GM18511 (cell line): ENCODE data around the gene BRD2.

Source experiments
- ATAC-seq: cut with Tn5 transposase; IDR thresholded peaks from one replicate; pipeline ENCODE4 v1.9.1; 2021; ENCODE audit warnings: mild to moderate bottlenecking, moderate library complexity; ENCODE audit not compliant: unreplicated experiment

Gene BRD2

DNA sequence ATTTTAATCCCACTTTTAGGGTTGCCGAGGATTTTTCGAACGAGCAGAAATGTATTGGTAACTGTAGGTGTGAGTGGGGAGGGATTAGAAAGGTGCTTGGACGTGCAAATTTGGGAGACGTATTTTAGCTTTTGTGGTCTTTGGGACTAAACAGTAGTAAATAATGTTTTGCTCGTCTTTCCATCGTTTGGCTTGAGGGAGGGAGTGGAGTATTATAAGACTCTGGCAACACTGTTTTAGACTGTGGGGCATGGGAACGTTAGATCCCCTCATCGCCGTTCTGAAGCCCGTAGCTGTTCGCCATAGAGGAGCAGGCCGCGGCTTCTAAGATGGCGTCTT is 2.8 kb downstream of the BRD2 start:
- no peak for ATAC-seq

DNA sequence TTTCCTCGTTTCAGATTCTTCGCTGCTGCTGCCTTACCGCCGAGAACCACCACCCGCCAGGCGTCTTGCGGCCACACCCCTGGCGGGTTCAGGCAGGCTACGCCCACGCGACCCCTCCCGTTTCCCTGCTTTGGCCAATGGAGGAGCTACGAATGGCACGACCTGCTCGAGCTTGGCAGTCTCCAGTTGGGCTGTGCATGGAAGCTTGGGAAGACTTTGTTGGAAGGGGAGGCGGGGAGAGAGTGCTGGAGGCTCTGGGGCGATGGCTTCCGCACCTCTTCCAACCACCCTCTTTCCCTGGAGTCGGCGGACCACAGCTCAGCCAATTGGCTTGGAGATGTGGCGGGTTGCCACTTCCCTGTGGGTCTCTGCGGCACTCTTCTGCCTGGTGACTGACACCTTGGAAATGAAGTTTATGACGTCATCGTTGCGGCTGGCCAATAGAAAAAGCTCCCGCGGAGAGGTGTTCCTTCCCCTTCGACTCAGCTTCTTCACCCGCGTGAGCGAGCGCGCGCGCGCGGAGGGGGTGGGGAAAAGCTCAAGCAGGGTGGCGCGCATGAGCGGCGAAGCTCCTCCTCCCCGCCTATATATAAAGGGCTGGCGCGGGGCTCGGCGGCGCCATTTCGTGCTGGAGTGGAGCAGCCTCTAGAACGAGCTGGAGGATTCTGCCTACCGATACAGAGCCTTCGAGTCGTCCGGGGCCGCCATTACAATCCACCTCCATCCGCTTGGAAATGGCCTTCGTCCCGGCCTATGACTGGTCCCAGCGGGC is 3.4 kb downstream of the BRD2 start:
- ATAC-seq: peak; percentile 51

DNA sequence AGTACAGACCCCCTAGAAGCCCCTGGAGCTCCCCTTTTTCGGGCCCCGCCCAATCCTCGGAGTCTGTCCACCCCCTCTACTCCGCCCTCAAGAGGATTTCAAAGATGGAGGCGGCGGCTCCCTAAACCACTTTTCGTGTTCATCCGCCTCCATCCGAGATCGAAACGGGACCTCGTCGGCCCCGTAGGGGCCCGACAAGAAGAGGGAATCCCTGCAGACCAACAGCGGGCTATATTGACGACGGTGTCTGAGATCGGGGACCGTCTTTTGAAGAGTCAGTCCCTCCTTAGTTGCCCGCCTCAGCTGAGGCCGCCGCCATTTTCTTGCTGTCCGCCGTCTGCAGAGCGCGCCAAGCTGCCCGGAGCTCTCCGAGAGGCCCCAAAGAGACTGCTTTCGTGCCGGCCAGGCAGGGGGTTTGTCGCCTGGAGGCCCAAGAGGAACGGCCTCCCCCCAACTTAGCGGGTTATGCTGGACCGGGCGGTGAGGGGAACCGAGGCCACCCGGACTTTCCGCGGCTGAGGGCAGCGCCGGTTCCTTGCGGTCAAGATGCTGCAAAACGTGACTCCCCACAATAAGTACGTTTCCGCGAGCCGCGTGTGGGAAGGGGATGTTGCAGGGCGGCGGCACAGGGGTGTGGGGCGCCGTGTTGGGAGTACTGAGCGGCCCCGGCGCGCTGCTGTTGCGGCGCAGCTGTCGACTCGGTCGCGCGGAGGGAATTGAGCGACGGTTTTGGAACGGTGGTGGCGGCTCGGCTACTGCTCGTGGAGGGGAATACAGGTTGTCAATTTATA is 4.2 kb downstream of the BRD2 start:
- ATAC-seq: no peak

DNA sequence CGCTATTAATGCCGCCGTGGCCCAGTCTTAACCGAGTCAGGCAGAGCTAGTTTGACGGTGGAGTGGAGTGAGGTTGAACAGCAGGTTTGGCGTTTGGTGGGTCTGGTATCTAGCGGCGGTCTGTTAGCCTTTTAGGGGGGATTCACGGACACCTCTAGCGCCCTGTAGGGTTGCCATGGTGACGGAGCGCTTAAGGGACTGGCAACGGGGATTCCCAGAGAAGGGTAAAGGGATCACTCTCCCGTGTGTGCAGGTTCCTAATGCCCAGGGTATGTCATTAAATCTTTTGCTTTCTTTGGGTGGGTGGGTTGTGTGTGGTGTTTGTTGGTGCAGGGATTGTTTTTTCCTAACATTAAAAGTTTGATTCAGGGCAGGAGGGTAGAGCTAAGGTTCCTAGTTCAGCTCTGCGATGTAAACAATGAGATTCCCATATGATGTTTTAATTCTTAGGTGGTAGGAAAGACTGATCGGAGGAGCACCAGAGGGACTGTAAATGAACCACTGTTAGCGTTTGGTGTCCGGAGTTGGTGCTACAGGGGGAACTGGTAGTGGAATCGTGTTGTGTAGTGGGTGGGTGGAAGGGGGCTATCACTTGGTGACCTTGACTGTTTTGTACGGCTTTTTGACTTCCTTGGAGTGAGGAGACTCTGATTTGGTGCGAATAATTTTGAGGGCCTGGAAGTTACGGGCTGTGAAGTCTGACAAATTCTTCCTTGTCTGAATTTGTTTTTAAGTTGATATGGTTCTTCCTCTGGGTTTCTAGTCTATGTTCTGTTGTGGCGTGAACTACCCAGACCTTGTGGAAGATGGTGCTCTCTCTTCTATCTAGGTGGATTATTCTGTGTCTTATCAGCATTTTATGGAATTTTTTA is 5.0 kb downstream of the BRD2 start:
- no peak for ATAC-seq

DNA sequence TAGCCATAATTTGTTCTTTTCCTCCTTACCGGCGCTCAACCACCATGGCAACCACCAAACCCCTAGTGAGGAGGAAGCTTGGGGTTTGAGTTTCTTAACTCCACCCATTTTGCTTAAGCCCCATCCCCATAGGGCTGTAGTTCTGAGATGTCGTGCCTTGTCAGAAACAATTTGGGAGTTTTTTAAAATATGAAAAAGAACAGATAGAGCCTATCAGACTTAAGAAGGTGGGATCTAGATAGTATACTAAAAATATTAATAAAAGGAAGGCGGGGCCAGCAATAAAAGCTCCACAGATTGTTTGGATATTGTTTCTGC is 5.6 kb downstream of the BRD2 start:
- no peak for ATAC-seq

DNA sequence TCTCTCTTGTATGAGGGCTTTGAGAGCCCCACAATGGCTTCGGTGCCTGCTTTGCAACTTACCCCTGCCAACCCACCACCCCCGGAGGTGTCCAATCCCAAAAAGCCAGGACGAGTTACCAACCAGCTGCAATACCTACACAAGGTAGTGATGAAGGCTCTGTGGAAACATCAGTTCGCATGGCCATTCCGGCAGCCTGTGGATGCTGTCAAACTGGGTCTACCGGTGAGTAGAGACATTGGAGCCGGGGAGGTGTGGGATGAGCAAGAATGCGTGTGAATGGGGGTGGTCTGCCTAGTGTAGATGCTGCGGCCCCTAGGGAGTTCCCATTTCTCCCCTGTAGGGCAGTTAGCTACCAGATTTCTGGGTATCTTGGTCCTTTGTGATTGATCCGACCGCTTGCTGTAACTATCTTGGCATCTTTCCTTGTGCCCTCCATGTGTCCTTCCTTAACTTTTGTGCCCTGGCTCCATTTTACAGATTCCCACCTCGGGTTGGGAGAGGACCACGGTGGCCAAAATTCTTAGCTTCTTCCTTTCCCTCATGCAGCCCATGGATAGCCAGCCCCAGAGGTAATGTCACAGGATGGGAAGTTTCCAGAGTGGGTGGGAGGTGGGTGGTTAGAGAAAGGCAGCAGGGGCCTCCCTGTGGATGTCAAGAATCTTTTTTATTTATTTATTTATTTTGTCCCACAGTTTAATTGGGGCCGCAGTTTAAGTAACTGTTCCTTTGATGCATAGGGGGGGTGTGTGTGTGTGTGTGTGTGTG is 6.3 kb downstream of the BRD2 start:
- ATAC-seq: no peak

DNA sequence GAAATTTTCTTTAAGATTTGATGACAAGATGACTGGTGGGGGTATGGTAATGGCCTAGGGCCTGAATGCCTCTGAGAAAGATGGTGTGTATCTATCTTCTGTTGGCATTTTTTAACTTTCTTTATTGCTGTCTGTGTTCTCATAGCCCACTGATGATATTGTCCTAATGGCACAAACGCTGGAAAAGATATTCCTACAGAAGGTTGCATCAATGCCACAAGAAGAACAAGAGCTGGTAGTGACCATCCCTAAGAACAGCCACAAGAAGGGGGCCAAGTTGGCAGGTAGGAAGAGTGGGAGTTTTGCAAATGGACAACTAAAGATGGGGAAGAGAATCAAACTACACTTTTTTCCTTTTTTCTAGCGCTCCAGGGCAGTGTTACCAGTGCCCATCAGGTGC is 7.5 kb downstream of the BRD2 start:
- no peak for ATAC-seq

DNA sequence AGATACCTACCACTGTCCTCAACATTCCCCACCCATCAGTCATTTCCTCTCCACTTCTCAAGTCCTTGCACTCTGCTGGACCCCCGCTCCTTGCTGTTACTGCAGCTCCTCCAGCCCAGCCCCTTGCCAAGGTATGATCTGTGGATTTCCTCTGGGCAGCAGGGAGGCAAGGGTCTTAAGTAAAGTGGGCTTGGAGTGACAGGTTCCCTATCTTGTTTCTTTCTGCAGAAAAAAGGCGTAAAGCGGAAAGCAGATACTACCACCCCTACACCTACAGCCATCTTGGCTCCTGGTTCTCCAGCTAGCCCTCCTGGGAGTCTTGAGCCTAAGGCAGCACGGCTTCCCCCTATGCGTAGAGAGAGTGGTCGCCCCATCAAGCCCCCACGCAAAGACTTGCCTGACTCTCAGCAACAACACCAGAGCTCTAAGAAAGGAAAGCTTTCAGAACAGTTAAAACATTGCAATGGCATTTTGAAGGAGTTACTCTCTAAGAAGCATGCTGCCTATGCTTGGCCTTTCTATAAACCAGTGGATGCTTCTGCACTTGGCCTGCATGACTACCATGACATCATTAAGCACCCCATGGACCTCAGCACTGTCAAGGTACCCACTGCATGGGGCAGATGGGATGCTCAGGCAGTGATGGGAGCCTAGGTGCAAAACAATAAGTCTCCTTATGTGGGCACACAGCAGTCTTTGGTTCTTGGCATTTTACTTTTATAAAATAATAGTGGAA is 8.1 kb downstream of the BRD2 start:
- no peak for ATAC-seq

DNA sequence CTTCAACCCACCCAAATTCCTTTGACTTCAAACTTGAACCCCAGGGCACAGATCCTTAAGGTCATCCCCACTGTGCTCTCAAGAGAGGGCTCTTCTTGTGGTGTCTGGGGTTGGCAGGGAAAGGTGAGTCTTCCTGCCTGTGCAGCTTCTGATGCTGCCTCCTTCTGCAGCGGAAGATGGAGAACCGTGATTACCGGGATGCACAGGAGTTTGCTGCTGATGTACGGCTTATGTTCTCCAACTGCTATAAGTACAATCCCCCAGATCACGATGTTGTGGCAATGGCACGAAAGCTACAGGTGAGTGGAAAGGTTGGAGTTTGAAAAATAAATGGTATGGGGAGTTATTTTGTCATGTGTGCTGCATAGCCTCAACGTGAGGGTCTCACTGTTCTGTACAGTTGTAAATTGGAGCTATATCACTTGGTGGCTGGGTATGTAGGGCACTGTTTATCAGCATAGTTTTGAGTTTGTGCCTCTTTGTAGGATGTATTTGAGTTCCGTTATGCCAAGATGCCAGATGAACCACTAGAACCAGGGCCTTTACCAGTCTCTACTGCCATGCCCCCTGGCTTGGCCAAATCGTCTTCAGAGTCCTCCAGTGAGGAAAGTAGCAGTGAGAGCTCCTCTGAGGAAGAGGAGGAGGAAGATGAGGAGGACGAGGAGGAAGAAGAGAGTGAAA is 9.0 kb downstream of the BRD2 start:
- ATAC-seq: no peak

DNA sequence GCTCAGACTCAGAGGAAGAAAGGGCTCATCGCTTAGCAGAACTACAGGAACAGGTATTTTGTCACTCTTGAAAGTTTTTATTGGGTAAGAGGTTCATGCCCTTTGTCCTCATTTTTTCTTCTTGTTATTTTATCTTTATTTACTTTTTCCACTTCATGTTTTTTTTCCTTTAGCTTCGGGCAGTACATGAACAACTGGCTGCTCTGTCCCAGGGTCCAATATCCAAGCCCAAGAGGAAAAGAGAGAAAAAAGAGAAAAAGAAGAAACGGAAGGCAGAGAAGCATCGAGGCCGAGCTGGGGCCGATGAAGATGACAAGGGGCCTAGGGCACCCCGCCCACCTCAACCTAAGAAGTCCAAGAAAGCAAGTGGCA is 9.5 kb downstream of the BRD2 start:
- no peak for ATAC-seq

DNA sequence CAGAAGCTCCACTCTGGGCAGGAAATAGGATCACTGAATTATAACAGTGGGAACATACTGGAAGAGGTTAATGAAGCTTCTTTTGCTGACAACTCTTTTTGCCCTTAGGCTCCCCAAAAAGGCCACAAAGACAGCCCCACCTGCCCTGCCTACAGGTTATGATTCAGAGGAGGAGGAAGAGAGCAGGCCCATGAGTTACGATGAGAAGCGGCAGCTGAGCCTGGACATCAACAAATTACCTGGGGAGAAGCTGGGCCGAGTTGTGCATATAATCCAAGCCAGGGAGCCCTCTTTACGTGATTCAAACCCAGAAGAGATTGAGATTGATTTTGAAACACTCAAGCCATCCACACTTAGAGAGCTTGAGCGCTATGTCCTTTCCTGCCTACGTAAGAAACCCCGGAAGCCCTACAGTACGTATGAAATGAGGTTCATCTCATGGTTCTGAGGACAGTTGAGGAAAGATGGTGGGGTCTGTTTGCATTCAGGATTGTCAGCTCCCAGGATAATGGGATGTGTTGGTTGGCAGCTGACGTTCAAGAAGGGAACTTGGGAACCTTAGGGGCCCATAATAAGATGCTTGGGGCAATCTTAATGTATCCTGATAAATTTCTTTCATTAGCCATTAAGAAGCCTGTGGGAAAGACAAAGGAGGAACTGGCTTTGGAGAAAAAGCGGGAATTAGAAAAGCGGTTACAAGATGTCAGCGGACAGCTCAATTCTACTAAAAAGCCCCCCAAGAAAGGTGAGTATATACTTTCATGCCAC is 11.5 kb downstream of the BRD2 start:
- ATAC-seq: no peak

DNA sequence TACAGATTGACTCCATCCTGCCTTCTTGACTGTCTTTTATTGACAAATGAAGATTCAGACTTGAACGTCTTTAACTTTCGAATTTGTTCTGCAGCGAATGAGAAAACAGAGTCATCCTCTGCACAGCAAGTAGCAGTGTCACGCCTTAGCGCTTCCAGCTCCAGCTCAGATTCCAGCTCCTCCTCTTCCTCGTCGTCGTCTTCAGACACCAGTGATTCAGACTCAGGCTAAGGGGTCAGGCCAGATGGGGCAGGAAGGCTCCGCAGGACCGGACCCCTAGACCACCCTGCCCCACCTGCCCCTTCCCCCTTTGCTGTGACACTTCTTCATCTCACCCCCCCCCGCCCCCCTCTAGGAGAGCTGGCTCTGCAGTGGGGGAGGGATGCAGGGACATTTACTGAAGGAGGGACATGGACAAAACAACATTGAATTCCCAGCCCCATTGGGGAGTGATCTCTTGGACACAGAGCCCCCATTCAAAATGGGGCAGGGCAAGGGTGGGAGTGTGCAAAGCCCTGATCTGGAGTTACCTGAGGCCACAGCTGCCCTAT is 12.2 kb downstream of the BRD2 start:
- ATAC-seq: no peak

DNA sequence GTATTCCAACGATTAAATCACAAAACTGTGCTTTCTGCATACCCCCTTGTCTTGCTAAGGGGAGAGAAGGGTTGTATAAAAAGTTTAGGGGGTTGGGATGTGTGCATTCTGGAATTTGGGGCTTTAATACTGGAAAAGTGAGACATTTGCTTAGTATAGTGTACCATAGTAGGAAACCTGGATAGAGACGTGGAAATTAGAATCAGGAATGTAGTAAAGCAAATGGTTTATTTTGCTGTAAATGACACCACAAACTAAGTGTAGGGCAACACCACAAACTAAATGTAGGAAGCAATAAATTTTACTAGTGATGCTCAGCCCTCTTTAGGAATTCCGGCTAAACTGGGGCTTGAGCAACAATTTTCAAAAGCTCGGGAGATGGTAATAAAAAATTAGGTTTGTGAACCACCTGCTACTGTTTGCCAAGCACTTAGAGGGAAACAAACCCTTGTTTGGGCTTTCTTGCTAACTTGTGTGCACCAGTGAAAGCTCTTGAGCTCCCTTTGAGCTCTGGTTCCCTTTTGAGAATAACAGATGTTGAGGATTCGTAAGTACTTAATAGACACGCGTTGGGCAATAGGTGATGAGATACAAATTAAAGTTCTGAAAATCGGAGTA is 13.8 kb downstream of the BRD2 start:
- ATAC-seq: no peak

DNA sequence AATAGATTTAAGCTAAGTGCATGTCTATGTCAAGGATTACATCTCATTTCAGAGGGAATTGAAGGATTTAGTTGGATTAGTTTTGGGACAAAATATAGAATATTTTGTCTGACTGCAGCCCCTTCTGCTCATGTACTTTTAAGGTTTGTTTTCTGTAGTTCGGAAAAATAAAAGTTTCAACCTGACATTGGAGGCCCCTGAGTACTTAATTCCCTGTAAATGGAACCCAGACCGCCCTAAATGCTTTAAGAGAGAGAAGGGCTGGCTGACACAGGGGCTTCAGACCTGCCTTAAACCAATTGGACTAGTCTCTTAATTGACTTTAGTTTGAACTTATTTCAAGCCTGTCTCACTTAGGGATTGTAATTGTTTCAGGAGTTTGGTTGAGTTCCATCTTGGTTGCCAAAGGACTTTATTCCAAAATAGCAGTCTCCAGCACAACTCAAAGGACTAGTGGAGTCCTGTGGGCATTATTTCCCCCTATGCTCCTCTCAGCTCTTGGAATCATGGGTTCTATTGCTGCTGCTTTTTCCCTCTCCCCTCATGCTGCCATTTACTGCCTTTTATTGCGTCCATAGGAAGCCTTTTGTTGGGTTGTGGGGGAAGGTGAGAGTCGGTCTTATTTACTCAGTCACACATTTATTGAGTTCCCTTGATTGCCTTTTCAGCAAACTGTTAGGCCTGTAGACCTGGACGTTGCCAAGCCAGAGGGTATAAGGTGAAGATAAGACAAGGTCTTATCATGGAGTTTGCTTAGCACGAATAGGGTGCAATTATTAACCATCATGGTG is 14.5 kb downstream of the BRD2 start:
- ATAC-seq: no peak

DNA sequence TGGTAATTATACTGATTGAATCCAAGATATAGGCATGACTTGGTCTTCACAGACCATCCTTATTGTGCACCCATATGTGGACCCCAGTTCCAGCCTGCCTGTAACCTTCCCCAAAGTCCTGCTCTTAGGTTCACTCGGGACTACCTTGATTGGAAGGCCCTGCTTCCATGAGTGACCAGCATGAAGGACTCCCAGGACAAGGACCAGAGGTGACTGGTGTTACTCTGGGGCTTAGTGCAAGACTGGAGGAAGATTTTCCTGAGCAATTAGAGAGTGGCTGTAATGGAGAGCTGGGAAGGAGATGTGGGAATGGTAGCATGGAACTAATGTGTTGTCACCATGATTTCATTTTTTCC is 15.1 kb downstream of the BRD2 start:
- ATAC-seq: no peak

DNA sequence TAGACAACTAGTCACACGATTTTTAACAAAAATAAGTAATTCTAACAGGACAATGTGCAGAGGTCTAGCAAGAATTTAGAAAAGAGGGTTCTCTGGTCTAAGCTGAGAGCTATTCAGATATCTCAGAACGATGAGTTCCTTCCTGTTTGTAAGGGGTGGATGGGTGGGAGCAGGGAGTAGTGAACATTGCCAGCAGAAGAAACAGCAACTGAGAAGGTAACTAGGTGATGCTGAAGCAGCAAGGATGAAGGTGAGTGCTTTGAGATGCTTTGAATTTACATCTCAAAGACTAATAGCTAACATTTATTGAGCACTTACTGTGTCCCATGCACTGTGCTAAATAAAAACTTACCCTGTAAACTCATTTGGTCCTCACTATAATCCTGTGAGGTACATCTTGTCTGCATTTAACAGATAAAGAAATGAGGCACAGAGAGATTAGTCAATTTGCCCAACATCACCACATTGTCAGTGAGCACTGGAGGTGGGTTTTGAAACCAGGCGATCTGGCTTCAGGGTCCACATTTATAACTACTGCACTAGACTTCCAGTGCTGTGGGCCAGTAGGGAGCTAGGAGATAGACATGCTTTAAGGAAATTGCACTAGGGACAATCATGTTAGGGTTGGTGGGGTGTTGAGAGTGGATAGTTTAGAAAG is 15.7 kb downstream of the BRD2 start:
- no peak for ATAC-seq
